Cardiac fibroblast (primary cell): ENCODE results near the gene TSPEAR.

Experiments
- DNase-seq, 2 donors: peaks; one replicate each; pipeline versions ENCODE4 v3.0.0 to v3.0.0-alpha.2; 2010; ENCODE audit warnings: low read depth in 2 of 2
- H3K4me3 ChIP-seq, 2 donors: replicated peaks in 1 of 2; 1 replicate in 1 of 2; 2 replicates in 1 of 2; pipeline ENCODE4 v1.5.1; 2011; ENCODE audit warnings: low read depth in 2 of 2, low read length in 2 of 2, mild to moderate bottlenecking in 2 of 2, moderate library complexity in 1 of 2
- TF ChIP-seq, protein P1 (sequence below): IDR thresholded peaks from one replicate; pipeline ENCODE4 v1.5.1; 2011; ENCODE audit warnings: low read depth, mild to moderate bottlenecking, low read length, inconsistent platforms

TSPEAR gene

DNA sequence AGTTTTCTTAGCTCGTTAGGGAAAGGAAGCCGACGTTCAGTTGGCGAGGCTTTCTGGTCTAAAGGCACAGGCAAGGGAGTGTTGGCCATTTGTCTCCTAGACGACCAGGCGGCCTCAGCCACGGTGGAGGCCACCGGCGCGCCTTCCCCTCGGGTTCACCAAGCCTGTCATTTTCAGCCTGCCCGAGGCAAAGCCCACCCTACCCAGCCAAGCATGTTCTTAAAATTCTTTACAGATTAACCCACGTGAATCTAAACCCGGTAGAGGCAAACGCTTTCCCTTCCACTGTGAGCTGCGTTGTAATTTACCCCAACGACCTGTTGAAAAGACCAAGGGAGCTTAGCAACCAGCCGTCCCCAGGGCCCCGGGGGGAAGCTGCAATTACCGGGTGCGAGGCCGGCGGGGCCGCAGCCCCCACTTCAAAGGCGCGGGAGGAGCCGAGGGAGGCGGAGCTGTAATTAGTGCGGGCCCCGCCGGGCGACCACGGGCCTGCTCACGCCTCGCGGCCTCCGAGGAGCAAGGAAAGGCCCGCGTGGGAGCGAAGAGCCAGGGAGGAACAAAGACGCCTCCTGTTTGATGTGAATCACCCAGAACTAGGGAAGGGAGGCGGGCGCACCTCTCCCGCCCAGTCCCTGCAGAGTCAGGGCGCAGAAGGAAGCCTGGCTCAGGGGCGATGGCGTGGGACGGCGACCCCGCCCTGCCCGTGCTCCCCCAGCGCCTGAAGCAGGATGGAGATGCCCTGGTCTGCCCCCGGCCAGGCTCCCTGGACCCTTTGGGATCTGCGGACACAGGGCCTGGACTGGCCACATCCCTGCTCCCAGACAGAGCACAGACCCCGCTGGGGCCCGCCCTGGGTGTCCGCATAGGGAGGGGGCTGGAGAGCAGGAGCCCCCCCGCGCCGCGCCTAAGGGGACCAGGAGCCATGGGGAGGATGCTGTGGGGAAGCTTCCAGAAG lies 12.1 kb upstream of the TSPEAR start:
- H3K4me3 ChIP-seq = no peak overlapping the region
- DNase-seq = peak in 1 of 2 donors; percentile 7
- TF ChIP-seq, protein P1, sequence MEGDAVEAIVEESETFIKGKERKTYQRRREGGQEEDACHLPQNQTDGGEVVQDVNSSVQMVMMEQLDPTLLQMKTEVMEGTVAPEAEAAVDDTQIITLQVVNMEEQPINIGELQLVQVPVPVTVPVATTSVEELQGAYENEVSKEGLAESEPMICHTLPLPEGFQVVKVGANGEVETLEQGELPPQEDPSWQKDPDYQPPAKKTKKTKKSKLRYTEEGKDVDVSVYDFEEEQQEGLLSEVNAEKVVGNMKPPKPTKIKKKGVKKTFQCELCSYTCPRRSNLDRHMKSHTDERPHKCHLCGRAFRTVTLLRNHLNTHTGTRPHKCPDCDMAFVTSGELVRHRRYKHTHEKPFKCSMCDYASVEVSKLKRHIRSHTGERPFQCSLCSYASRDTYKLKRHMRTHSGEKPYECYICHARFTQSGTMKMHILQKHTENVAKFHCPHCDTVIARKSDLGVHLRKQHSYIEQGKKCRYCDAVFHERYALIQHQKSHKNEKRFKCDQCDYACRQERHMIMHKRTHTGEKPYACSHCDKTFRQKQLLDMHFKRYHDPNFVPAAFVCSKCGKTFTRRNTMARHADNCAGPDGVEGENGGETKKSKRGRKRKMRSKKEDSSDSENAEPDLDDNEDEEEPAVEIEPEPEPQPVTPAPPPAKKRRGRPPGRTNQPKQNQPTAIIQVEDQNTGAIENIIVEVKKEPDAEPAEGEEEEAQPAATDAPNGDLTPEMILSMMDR = no peak

GRCh38 chr21:44722731-44723130 lies 11.4 kb upstream of the TSPEAR start:
- TF ChIP-seq, protein P1 = no peak
- no peak for DNase-seq
- H3K4me3 ChIP-seq = no peak overlapping the region

DNA sequence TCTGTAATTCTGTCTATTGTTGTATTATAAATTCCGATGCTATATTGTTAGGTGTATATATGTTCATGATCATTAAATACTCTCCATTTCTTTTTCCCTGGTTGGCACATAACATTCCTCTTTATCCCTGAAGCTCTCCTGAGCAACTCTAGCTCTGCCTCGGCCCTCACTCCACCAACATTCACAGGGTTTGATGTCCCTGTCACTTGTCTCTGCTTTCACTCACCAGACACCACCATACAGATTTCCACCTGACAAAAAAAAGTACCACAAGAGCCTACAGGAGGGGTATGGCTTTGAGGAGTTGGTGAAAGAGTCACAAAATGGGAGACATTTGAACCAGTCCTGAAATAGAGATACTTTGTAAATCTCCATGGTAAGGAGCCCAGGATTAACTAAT lies 8.8 kb upstream of the TSPEAR start:
- TF ChIP-seq, protein P1 = no peak
- DNase-seq = no peak

DNA sequence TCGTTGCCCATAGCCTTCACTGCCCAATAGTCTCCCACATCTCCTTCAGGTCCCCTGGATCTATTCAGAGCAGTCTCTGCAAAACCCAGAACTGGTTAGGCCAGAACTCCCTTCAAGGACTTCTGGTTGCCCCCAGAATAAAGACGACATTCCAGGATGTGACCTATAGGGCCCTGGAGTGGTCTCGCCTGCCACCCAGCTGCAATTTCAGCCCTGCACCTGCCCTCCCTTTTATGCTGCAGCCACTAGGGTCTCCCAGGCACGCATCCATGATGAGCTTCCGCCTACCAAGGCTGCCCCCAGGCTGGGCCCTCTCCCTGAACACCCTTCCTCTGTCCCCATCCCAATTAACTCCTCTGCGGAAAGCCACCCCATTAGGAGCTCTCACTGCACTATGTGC lies 7.2 kb upstream of the TSPEAR start:
- TF ChIP-seq, protein P1 = no peak
- no peak overlapping the region for H3K4me3 ChIP-seq
- DNase-seq = no peak

More for the DNA sequence above, 8.8 kb upstream of the TSPEAR start:
- no peak overlapping the region for H3K4me3 ChIP-seq

GRCh38 chr21:44718093-44718492 lies 6.7 kb upstream of the TSPEAR start:
- no peak overlapping the region for H3K4me3 ChIP-seq
- TF ChIP-seq, protein P1 = no peak
- DNase-seq = no peak

DNA sequence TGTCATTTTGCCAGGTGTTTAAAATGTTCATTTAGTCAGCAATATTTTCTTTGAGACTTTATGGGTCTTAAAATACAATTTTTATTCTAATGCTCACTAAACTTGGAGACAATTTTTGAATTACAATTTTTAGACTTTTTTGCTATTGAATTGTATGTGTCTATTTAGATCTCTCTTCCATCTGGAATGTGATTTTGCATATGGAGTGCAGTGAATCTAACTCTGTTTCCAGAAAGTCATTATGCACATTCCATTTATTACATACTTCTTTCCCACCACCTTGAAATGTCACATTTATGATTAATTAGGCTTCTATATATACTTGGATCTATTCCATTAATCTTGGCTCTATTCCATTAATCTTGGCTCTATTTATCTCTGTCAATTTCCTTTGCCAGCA lies 5.6 kb upstream of the TSPEAR start:
- TF ChIP-seq, protein P1 = no peak
- no peak overlapping the region for H3K4me3 ChIP-seq
- no peak for DNase-seq

DNA sequence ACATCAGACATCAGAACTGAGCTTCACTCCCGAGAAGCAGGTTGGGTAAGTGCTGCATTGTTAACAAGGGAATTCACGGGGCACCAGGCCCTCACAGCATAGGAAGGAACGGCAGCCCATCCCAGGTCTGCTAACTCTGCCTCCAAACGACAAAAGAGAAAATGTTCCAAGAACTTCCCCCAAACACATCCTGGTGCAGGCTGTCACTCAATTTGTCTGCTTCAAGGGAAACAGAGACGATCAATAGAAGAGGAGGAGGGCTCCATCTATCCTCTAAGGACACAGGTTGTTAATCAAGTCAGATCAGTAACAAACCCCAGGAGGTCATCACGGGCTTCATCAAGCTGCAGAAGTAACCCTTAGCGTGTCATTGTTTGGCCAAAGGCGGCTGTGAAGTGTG lies 3.5 kb upstream of the TSPEAR start:
- TF ChIP-seq, protein P1 = no peak
- no peak overlapping the region for H3K4me3 ChIP-seq
- DNase-seq = no peak
